Lower leg skin (tissue), 3 donors: ENCODE results near the gene NRXN2.

Source experiments
- POLR2A ChIP-seq, 2 donors: fragments of 450-650 bp; IDR thresholded peaks; one replicate each; pipeline ENCODE4 v1.6.1; 2016 to 2017; ENCODE audit warnings: antibody characterized with exemption in 2 of 2, mild to moderate bottlenecking in 1 of 2, moderate library complexity in 1 of 2
- TF ChIP-seq, protein P1 (sequence below), 3 donors: fragments of 450-650 bp; IDR thresholded peaks; one replicate each; pipeline ENCODE4 v1.5.1; 2016; ENCODE audit warnings: antibody characterized with exemption in 3 of 3, mild to moderate bottlenecking in 3 of 3, moderate library complexity in 2 of 3

DNA sequence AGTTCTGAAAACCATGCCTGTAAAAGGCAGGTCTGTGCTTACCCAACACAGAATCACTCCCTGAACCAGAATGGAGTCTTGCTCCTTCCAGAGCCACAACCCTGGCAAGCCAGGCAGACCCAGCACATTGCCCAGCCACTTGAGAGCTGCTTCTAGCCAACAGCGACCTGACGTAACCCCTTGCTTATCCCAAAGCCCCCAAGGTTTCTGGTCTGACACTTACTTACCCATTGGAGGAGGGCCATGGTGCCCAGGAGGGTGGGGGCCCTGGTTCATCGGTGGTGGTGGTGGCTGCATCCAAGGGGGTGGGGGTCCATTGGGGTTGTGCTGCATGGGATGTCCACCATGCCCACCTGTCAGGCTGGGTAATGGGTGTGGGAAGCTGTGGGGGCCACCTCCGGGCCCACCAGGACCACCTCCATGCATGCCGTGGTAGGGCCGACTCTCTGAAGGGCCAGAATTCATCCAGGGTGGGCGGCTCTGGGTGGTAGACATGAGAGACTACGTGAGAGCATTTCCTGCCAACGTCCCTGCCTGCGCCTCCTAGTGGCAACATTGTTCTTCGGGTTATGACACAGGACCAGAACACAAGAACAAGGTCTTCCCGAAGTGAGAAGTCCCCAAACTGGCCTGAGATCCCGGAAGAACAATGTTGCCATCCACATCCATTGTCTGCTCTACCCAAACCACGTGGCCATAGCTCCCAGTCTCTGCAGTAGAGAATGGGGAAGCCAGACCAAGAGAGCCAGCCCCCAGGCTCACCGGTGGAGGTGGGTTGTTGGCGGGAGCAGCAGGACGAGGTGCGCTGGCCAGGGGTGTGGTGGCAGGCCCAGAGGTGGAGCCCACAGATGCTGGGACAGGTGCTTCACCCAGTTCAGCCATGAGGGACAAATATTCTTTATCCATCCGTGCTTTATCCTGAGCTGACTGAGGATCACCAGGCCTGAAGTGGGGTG lies 44.6 kb upstream of the NRXN2 start:
- TF ChIP-seq, protein P1, sequence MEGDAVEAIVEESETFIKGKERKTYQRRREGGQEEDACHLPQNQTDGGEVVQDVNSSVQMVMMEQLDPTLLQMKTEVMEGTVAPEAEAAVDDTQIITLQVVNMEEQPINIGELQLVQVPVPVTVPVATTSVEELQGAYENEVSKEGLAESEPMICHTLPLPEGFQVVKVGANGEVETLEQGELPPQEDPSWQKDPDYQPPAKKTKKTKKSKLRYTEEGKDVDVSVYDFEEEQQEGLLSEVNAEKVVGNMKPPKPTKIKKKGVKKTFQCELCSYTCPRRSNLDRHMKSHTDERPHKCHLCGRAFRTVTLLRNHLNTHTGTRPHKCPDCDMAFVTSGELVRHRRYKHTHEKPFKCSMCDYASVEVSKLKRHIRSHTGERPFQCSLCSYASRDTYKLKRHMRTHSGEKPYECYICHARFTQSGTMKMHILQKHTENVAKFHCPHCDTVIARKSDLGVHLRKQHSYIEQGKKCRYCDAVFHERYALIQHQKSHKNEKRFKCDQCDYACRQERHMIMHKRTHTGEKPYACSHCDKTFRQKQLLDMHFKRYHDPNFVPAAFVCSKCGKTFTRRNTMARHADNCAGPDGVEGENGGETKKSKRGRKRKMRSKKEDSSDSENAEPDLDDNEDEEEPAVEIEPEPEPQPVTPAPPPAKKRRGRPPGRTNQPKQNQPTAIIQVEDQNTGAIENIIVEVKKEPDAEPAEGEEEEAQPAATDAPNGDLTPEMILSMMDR (IDR thresholded peaks at IDR 0.05): peak in 1 of 3 donors; percentile 25
- TF ChIP-seq POLR2A (IDR thresholded peaks at IDR 0.05): no peak
